ENCODE results near the gene NABP1.
"Not testable (repeated sequence)": the region's sequence is repeated elsewhere in the genome, so short reads cannot be mapped to it uniquely, and the experiment has no call there.

NABP1 gene

DNA sequence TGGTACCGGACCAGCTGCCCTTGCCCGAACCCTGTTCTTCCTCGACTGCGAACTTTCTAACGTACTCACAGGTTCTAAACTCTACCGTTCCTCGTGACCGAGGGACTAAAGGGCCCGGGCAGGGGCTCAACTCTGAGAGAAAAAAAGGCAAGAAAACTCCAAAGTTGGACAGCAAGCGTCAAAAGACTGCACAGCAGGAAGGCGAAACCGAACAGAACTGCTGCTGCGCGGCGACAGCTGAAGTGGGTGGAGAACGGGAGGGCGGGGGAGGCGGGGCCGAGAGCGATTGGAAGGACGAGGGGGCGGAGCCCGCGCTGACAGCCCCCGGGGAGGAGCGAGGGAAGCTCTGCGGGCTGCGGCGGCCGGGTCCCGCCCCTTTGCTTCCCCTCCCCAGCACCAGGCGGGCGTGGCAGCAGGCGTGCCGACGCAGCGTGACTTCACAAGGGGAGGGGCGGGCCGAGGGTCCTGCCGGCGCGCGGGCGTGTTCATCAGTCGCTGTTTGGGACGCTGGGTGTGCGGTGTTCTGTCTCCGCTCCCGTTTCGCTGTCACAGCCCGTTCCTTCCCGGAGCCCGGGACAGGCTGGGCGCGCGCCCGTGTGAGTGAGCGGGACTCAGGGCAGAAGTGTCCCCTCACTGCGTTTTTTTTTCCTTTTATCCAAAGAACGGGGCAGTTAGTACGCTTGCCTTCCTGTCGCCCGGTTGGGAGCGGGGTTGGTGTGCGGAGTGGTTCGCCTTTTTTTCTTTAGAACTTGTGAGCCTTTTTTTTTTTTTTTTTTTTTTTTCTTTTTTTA is at the start of gene NABP1:
Gene NABP1 (plus strand): TSS at position 491 of the 791 bp plus-strand sequence. CDS start 479 bp downstream, outside the sequence.
- DNase-seq, result peak; percentile 99

- peak; percentile 42 for DNase-seq
Observed at GRCh38 chr2:191629001-191629453, 48.9 kb upstream of the NABP1 start.

GRCh38 chr2:191629976-191630712 is 47.8 kb upstream of the NABP1 start:
- no peak for DNase-seq

- DNase-seq, result no peak
Observed at GRCh38 chr2:191631754-191632153, 46.2 kb upstream of the NABP1 start.

GRCh38 chr2:191632426-191632825 is 45.5 kb upstream of the NABP1 start:
- DNase-seq, result no peak

DNA sequence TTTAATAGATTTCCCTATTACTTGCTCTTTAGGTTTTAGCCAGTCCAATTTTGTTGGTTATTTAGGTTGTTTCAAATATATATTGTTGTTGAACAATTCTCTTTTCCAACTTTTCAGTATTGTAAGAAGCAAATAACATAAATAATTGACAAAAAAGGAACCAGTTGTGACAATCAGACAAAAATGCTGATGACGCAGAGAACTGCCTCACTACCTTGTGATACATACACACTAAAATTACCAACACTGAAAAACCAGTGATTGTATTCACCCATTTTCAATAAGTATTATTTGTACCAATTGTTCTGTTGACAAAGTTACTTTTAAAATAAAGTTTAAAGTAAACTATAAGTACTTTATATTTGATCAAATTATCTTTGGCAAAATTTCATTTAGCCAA is 43.1 kb upstream of the NABP1 start:
- no peak for DNase-seq

- DNase-seq, result no peak
Observed at GRCh38 chr2:191635333-191636234, 42.4 kb upstream of the NABP1 start.

- no peak for DNase-seq
Observed at GRCh38 chr2:191636235-191636543, 41.7 kb upstream of the NABP1 start.

GRCh38 chr2:191636586-191636985 is 41.4 kb upstream of the NABP1 start:
- no peak for DNase-seq

DNA sequence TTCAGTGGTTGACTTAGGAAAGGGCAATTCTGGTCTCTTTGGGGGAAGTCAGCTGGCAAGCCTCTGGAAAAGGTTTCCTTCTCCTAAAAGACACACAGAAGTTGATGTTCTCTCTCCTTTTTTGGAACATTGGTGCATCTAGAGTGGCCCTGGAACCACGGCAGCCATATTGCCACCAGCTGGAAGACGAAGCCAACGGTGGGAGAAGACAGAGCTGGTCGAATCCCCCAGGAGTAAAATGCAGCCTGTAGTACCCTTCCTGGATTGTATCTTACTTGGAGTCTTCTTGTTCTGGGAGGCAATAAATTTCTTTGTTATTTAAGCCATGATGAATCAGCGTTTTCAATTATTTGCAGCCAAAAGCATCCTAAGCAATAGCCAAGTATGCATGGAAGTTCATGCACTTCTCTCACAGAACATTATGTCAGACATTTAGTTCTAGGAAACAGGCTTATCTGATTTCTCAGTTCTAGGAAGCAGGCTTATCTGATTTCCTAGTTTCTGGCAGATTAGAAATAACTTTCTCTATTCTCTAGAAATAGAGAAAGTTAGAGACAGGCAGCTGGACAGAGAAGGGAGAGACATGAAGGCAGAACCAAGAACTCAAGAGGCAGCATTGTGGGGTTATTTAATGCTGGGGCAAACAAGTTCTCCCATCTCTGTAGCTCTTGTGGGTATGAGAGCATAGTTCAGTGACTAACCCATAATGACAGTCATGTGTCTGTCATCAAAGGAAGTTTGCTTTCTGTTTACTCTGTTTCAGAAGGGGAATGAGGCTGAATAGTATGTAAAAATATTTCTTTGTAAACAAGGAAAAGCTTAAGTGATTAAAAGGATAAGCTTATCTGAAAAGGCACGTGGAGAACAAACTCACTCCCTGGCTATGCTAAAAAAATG is 40.5 kb upstream of the NABP1 start:
- peak; percentile 54 for DNase-seq

DNA sequence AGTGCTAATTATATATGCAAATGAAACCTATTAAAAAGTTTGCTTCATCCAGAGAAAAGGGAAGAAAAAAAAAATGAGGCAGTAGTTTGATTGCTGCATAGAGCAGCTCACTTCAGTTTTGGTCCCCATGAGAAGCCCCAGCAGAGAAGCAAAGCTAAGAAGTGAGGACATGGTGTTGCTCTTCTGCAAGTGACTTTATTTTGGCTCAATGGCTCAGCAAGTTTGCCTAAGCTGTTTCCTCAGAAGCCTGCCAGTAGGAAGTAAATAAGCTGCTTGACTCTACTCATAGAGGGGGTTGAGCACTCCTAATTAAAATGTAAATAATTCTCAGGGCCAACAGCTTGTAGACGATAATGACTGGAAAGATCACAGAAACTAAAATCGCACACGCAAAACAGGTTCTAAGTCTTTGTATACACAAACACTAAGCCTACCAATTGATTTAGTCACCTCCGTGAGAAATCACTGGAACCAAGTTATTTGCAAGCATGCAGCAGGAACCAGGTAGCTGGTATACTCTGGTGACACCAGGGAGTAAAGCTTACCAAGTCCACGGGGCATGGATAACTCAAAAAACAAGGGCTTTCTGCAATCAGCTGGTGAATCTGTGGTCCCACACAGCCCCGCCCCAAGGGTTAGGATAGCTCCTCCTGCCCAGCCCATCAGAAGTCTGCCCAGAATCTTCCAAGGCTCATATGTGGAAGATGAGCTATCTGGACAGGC is 39.7 kb upstream of the NABP1 start:
- no peak for DNase-seq

- no peak for DNase-seq
Observed at GRCh38 chr2:191638802-191639172, 39.1 kb upstream of the NABP1 start.

GRCh38 chr2:191641609-191642008 is 36.3 kb upstream of the NABP1 start:
- no peak for DNase-seq

DNA sequence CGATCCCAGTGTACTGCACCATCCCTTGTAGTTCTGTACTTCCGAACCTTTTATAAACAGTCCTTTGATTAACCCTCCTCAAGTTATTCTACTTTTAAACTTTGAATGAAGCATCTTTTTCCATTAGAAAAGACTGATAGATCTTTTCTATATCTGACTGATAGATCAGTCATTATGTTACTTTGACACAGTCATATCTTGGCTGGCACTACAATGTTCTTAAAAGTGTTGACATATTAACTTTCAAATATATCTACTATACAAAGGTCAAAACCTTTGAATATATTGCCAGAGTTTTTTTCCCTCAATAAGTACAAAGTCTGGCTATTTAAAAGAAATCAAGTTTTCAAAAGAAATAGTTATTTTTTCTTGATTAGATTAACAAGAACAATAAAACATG is 35.4 kb upstream of the NABP1 start:
- DNase-seq, result no peak

- no peak for DNase-seq
Observed at GRCh38 chr2:191643429-191643828, 34.5 kb upstream of the NABP1 start.

DNA sequence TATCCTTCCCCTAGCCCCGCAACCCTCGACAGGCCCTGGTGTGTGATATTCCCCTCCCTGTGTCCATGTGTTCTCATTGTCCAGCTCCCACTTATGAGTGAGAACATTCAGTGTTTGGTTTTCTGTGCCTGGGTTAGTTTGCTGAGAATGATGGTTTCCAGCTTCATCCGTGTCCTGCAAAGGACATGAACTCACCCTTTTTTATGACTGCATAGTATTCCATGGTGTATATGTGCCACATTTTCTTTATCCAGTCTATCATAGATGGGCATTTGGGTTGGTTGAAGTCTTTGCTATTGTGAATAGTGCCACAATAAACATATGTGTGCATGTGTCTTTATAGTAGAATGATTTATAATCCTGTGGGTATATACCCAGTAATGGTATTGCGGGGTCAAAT is 33.3 kb upstream of the NABP1 start:
- not testable (repeated sequence) for DNase-seq

DNA sequence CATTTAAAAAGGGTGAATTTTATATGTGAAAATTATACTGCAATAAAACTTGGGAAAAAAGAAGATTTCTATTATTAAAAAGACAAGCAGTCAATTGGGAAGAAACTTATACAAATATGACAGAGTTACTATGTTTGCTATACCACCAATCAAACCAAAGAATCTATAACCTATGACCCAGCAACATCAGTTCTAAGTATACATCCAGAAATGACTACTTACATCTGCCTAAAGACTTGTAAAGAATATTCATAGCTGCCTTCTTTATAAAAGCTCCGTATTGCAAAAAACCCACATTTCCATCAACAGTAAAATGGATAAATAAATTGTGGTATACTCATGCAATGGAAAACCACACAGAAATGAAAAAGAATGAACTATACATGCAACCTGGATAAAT is 32.9 kb upstream of the NABP1 start:
- DNase-seq, result no peak

- no peak for DNase-seq
Observed at GRCh38 chr2:191645434-191646162, 32.3 kb upstream of the NABP1 start.

DNA sequence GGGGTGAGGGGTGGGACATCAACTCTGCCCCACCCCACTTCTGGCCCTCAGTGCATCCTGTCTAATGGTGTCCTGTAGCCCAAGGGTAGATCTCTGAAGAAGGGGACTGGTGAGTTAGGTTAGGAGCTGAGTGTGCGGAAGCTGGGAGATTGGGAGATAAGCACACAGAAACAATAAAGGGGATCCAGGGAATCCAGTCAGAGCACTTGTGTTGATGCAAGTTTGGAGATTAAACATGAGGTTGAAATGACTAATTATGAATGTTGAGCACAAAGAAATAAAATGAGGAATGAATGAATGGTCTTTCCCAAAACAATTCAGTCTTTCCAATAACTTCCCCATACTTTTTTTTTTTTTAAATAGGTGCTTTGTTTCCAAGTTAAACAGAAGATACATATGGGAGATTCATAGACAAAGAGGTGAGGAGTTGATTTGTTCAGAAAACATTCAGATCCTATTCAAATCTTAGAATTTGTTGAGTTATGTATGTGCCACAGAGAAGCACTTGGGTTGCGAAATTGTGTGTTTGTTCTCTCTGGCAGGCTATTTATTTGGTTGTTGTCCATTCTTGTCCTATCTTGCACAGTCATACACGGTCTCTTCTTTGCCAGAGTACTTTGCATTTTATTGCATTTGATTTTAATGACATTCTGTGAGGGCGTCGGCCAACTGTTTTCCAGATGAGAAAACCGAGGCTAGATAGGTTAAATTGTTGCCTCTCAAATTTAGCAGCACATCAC is 31.6 kb upstream of the NABP1 start:
- DNase-seq, result no peak

GRCh38 chr2:191649519-191649918 is 28.4 kb upstream of the NABP1 start:
- DNase-seq, result no peak
